Omental fat pad (tissue), 4 donors: ENCODE measurements around the gene ALPK3. TPM values are rescaled to one million over a fixed set of nuclear protein-coding genes. Genes with fewer than 3 reads are reported as not detected.

Source experiments
- ATAC-seq: fragments of 150-250 bp; one replicate; pipeline ENCODE4 v1.9.1; 2016; ENCODE audit warnings: mild to moderate bottlenecking, moderate library complexity; ENCODE audit not compliant: low FRiP score
- DNase-seq: peaks from one replicate; pipeline ENCODE4 v3.0.0-alpha.2; 2019; ENCODE audit warnings: low spot score
- total RNA-seq, 4 donors: library from RNA; depleted of rRNA; stranded (reverse); fragments of >200 nt; gene quantifications; one replicate each; pipeline ENCODE4 v1.1.0, GENCODE V29; 2016
- TF ChIP-seq, protein P1 (sequence below), 3 donors: fragments of 450-650 bp; IDR thresholded peaks; one replicate each; pipeline ENCODE4 v1.5.1; 2016 to 2017; ENCODE audit warnings: antibody characterized with exemption in 3 of 3, mild to moderate bottlenecking in 3 of 3, moderate library complexity in 2 of 3

ALPK3 gene, protein sequence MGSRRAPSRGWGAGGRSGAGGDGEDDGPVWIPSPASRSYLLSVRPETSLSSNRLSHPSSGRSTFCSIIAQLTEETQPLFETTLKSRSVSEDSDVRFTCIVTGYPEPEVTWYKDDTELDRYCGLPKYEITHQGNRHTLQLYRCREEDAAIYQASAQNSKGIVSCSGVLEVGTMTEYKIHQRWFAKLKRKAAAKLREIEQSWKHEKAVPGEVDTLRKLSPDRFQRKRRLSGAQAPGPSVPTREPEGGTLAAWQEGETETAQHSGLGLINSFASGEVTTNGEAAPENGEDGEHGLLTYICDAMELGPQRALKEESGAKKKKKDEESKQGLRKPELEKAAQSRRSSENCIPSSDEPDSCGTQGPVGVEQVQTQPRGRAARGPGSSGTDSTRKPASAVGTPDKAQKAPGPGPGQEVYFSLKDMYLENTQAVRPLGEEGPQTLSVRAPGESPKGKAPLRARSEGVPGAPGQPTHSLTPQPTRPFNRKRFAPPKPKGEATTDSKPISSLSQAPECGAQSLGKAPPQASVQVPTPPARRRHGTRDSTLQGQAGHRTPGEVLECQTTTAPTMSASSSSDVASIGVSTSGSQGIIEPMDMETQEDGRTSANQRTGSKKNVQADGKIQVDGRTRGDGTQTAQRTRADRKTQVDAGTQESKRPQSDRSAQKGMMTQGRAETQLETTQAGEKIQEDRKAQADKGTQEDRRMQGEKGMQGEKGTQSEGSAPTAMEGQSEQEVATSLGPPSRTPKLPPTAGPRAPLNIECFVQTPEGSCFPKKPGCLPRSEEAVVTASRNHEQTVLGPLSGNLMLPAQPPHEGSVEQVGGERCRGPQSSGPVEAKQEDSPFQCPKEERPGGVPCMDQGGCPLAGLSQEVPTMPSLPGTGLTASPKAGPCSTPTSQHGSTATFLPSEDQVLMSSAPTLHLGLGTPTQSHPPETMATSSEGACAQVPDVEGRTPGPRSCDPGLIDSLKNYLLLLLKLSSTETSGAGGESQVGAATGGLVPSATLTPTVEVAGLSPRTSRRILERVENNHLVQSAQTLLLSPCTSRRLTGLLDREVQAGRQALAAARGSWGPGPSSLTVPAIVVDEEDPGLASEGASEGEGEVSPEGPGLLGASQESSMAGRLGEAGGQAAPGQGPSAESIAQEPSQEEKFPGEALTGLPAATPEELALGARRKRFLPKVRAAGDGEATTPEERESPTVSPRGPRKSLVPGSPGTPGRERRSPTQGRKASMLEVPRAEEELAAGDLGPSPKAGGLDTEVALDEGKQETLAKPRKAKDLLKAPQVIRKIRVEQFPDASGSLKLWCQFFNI (N-terminal part only)
- 1 to 10 TPM; 3.1 to 7.7 (median 3.8) TPM for total RNA-seq

DNA sequence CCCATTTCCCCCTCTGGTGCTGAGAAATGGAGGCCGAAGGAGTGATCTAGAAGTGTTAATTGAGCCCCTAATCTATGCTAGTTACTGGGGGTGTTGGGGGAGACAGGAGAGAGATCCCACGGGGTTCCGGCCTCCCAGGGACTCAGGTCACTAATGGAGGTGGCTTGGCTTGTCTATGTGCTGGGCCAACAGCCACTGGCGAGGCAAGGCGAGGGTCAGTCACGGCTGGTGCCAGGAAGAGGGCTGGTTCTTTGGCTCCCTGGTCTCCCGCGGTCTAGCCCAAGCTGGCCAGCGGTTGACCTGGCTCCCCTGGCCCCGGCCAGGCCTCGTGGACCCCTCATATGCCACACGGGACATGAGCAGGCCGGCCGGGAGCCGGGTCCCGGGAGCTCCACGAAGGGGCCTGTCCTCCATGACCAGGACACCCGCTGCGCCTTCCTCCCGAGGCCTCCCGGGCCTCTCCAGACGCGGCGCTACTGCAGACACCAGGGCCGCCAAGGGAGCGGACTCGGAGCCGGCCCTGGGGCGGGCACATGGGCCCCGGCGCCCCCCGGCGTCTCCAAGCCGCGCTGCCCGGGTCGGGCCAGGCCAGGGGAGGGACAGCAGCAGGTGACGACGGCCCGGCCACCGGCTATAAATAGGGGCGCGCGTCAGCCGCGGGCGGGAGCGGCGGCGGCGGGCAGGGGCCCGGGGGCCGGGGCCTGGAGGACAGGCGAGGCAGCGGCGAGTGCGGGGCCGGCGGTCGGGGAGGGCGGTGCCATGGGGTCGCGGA lies at the start of gene ALPK3:
Gene ALPK3 (plus strand): TSS at position 663 of the 772 bp plus-strand sequence. CDS start 97 bp downstream, at position 760.
- no peak for DNase-seq
- ATAC-seq: peak; percentile 31
- TF ChIP-seq, protein P1, sequence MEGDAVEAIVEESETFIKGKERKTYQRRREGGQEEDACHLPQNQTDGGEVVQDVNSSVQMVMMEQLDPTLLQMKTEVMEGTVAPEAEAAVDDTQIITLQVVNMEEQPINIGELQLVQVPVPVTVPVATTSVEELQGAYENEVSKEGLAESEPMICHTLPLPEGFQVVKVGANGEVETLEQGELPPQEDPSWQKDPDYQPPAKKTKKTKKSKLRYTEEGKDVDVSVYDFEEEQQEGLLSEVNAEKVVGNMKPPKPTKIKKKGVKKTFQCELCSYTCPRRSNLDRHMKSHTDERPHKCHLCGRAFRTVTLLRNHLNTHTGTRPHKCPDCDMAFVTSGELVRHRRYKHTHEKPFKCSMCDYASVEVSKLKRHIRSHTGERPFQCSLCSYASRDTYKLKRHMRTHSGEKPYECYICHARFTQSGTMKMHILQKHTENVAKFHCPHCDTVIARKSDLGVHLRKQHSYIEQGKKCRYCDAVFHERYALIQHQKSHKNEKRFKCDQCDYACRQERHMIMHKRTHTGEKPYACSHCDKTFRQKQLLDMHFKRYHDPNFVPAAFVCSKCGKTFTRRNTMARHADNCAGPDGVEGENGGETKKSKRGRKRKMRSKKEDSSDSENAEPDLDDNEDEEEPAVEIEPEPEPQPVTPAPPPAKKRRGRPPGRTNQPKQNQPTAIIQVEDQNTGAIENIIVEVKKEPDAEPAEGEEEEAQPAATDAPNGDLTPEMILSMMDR (IDR thresholded peaks at IDR 0.05): no peak

DNA sequence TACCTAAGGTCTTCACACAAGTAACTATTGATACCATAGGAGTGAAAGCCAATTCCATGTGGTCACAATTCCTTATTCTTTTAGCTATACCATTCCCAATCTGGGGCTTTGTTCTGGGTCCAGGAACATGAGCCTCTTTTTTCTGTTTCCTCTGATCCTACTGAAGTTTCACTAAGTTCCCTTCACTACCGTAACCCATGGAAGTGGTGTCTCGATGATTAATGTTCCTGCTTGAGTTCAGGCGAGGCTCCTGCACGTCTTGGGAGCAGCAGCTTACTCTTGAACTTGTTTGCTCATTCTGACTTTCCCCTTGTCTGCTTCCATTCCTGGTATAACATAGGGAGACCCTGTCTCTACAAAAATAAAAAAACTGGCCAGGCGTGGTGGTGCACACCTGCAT lies 45.1 kb upstream of the ALPK3 start:
- TF ChIP-seq, protein P1 (IDR thresholded peaks at IDR 0.05): no peak
- DNase-seq (no peak), ATAC-seq (no peak)

DNA sequence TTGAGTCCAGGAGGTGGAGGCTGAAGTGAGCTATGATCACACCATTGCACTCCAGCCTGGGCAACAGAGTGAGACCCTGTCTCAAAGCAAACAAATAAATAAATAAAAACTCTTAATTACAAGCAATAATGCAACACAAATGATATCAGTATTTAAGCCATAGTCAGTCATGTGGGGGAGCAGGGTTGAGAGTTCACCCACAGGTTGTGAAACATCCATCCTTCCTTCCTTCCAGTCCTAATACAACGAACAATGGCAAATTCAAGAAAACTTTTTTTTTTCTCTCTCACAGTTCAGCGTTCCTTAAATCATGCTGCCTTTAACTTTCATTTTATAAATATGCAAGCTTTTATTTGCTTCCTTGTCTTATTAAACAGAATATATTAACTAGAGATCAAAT lies 44.7 kb upstream of the ALPK3 start:
- ATAC-seq (no peak), DNase-seq (no peak)
- TF ChIP-seq, protein P1 (IDR thresholded peaks at IDR 0.05): no peak

DNA sequence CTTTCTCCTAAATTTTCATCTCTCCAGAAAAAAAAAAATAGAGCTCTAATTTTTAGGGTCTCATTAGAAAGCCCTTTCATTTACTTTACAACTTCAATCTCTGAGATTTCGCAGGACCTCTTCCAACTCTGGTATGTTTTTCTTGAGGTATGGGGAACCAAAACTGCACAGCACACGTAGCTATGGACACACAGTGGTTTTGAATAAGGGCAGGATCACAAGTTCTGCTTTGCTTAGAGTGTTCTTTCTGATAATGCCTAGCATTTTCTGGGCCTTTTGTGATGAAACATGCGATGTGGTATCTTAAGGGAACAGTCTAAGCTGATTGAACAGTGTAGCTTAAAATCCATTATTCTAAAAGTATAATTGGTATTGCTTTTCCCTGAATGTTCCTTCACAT lies 43.4 kb upstream of the ALPK3 start:
- ATAC-seq: no peak

DNA sequence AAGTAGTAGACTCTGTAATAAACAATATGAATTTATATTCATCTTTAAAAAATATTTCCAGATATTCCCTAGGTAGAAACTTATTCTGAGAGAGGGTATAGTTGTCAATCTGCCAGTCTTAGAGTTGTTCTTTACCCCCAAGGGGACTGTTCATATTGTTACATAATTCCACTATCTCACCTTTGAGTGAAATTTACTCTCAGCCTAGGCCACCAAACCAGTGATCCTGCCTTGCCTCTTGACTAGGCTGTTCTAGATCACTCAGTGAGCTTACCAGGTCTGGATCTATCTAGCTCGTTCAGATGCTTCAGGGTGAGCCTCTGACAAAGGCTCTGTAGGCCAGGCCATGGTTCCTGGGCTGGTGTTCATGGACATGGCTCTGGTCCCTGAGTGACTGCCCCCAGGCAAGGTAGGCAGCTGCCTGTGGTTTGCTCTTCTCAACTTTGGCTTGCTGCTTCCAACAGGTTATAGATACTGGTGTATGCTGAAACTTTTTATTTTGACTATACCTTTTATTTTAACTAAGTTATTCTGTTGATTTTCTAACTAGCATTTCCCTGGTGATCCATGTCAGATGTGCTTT lies 41.2 kb upstream of the ALPK3 start:
- DNase-seq (no peak), ATAC-seq (no peak)
- TF ChIP-seq, protein P1 (IDR thresholded peaks at IDR 0.05): no peak

More for the DNA sequence above, 43.4 kb upstream of the ALPK3 start:
- DNase-seq: no peak
- TF ChIP-seq, protein P1 (IDR thresholded peaks at IDR 0.05): no peak
